HepG2 (cell line): ENCODE results near the gene VPREB3. TPM values are rescaled to one million over a fixed set of nuclear protein-coding genes. Genes with fewer than 3 reads are reported as not detected.

Source experiments
- ATF5 ChIP-seq: sonication (generic); formaldehyde crosslinking; IDR thresholded peaks from 2 replicates; pipeline ENCODE4 v1.4.0; 2020; ENCODE audit warnings: mild to moderate bottlenecking, low read depth, missing genetic modification reagents
- ATF7-NPFF ChIP-seq: sonication (generic); formaldehyde crosslinking; IDR thresholded peaks from 2 replicates; pipeline ENCODE4 v1.8.1; 2023; ENCODE audit warnings: mild to moderate bottlenecking, low read depth, missing genetic modification reagents, moderate library complexity
- CENPT ChIP-seq: sonication (generic); formaldehyde crosslinking; IDR thresholded peaks from 2 replicates; pipeline ENCODE4 v1.8.0; 2022; ENCODE audit warnings: low read depth, mild to moderate bottlenecking, moderate library complexity, missing genetic modification reagents
- E2F5 ChIP-seq: sonication (generic); formaldehyde crosslinking; conservative IDR thresholded peaks from 2 replicates; pipeline ENCODE4 v1.4.0; 2020; ENCODE audit warnings: missing genetic modification reagents
- HINFP ChIP-seq: sonication (generic); formaldehyde crosslinking; IDR thresholded peaks from 2 replicates; pipeline ENCODE4 v1.4.0; 2020; ENCODE audit warnings: low read depth, mild to moderate bottlenecking, missing genetic modification reagents
- PHF21A ChIP-seq: sonication (generic); formaldehyde crosslinking; IDR thresholded peaks from 2 replicates; pipeline ENCODE4 v1.5.0; 2020; ENCODE audit warnings: mild to moderate bottlenecking, missing genetic modification reagents
- RFXANK ChIP-seq: IDR thresholded peaks from 2 replicates; pipeline ENCODE4 v1.6.1; 2016
- SIX1 ChIP-seq: sonication (generic); formaldehyde crosslinking; IDR thresholded peaks from 2 replicates; pipeline ENCODE4 v1.4.0; 2020; ENCODE audit warnings: missing genetic modification reagents, borderline replicate concordance
- TBX2 ChIP-seq: sonication (generic); formaldehyde crosslinking; IDR thresholded peaks from 2 replicates; pipeline ENCODE4 v1.5.0; 2020; ENCODE audit warnings: missing genetic modification reagents, mild to moderate bottlenecking, borderline replicate concordance
- U2AF1 ChIP-seq: fragments of 200-400 bp; formaldehyde crosslinking; optimal IDR thresholded peaks from 2 replicates; pipeline ENCODE3; 2017; ENCODE audit warnings: mild to moderate bottlenecking, low read depth, low read length
- ZFP37 ChIP-seq: sonication (generic); formaldehyde crosslinking; IDR thresholded peaks from 2 replicates; pipeline ENCODE4 v1.4.0; 2020; ENCODE audit warnings: missing genetic modification reagents, borderline replicate concordance
- ZNF556 ChIP-seq: sonication (generic); formaldehyde crosslinking; IDR thresholded peaks from 2 replicates; pipeline ENCODE4 v1.4.0; 2020; ENCODE audit warnings: mild to moderate bottlenecking, missing genetic modification reagents, borderline replicate concordance
- ZSCAN9 ChIP-seq: IDR thresholded peaks from 2 replicates; pipeline ENCODE4 v1.6.1; 2016; ENCODE audit warnings: borderline replicate concordance
- polyA plus RNA-seq, 8 experiments: library from polyadenylated mRNA; depleted of rRNA in 3 of 8; stranded (reverse) in 7 of 8; unstranded in 1 of 8; fragments of >200 nt; fragmentation: Illumina TruSeq in 4 of 8; extraction: Trizol in 4 of 8; gene quantifications; 2 replicates each; pipeline versions ENCODE4 v1.2.1 to v1.2.3, GENCODE V29; 2011 to 2016; ENCODE audit warnings: low read depth in 4 of 8, missing spikeins in 1 of 8, mixed read lengths in 1 of 8; ENCODE audit not compliant: insufficient read depth in 1 of 8
- total RNA-seq, 5 experiments: library from RNA; depleted of rRNA; stranded (reverse); fragments of >200 nt; fragmentation: Illumina TruSeq; extraction: Trizol; gene quantifications; 2 replicates each; pipeline ENCODE4 v1.2.3, GENCODE V29; 2016; ENCODE audit warnings: low read depth in 1 of 5
- TF ChIP-seq, protein P1 (sequence below): sonication (generic); formaldehyde crosslinking; IDR thresholded peaks from 2 replicates; pipeline ENCODE4 v1.4.0; 2020; ENCODE audit warnings: mild to moderate bottlenecking, low read depth, missing genetic modification reagents
- TF ChIP-seq, protein P2 (sequence below): IDR thresholded peaks from 2 replicates; pipeline ENCODE4 v1.6.1; 2012; ENCODE audit warnings: low read length, improper control_type of control experiment
- TF ChIP-seq, protein P3 (sequence below): sonication (generic); formaldehyde crosslinking; IDR thresholded peaks from 2 replicates; pipeline ENCODE4 v1.5.0; 2020; ENCODE audit warnings: mild to moderate bottlenecking, missing genetic modification reagents, borderline replicate concordance

The VPREB3 gene
- total and polyA plus RNA-seq, 2 of the 13 experiments (the other 11 are each of a cell fraction or from before 2014, with no cell fraction given) = 0.22 TPM; not detected in 1

DNA sequence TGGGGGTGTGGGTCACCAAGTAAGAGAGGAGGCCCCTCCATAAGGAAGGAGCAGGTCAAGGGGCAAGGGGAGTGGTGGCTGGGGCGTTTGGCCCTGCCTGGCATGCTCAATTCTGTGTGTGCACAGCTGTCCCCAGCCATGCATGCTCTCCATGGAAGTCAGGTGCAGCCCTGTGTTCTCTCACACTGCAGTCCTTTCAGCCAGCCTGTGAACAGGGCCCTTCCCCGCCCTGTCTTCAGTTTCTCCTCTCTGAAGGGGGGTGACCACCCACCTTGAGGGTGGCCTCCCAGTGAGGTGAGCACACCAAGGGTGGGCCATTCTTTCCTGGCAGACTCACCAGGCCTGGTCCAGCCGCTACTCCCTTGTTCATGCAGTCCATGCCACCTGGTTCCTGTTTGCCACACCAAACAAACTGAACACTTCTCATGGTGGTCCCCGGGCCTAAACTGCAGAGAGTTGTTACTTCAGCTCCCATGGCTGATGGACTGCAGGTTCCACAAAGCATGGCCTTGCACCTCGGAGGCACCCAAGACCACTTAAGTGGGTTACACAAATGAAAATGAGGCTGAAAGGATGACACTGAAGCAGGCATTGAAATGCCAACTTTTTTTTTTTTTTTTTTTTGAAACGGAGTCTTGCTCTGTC is 15.2 kb upstream of the VPREB3 start (continued):
- TF ChIP-seq, protein P1, sequence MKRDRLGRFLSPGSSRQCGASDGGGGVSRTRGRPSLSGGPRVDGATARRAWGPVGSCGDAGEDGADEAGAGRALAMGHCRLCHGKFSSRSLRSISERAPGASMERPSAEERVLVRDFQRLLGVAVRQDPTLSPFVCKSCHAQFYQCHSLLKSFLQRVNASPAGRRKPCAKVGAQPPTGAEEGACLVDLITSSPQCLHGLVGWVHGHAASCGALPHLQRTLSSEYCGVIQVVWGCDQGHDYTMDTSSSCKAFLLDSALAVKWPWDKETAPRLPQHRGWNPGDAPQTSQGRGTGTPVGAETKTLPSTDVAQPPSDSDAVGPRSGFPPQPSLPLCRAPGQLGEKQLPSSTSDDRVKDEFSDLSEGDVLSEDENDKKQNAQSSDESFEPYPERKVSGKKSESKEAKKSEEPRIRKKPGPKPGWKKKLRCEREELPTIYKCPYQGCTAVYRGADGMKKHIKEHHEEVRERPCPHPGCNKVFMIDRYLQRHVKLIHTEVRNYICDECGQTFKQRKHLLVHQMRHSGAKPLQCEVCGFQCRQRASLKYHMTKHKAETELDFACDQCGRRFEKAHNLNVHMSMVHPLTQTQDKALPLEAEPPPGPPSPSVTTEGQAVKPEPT (CRISPR knock-in tag) = no peak
- TF ChIP-seq E2F5 (CRISPR knock-in tag) (no peak), CENPT (no peak), SIX1 (no peak), RFXANK (no peak), ZNF556 (CRISPR knock-in tag) (no peak), ATF7-NPFF (CRISPR knock-in tag) (no peak), HINFP (CRISPR knock-in tag) (no peak), U2AF1 (no peak), ZFP37 (CRISPR knock-in tag) (no peak), ATF5 (CRISPR knock-in tag) (no peak), ZSCAN9 (CRISPR knock-in tag) (no peak), PHF21A (CRISPR knock-in tag) (0 out of 2 replicates have a peak, but pooled peaks have one; percentile 34), TBX2 (0 out of 2 replicates have a peak, but pooled peaks have one; percentile 11)
- TF ChIP-seq, protein P2, sequence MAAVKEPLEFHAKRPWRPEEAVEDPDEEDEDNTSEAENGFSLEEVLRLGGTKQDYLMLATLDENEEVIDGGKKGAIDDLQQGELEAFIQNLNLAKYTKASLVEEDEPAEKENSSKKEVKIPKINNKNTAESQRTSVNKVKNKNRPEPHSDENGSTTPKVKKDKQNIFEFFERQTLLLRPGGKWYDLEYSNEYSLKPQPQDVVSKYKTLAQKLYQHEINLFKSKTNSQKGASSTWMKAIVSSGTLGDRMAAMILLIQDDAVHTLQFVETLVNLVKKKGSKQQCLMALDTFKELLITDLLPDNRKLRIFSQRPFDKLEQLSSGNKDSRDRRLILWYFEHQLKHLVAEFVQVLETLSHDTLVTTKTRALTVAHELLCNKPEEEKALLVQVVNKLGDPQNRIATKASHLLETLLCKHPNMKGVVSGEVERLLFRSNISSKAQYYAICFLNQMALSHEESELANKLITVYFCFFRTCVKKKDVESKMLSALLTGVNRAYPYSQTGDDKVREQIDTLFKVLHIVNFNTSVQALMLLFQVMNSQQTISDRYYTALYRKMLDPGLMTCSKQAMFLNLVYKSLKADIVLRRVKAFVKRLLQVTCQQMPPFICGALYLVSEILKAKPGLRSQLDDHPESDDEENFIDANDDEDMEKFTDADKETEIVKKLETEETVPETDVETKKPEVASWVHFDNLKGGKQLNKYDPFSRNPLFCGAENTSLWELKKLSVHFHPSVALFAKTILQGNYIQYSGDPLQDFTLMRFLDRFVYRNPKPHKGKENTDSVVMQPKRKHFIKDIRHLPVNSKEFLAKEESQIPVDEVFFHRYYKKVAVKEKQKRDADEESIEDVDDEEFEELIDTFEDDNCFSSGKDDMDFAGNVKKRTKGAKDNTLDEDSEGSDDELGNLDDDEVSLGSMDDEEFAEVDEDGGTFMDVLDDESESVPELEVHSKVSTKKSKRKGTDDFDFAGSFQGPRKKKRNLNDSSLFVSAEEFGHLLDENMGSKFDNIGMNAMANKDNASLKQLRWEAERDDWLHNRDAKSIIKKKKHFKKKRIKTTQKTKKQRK = no peak
- TF ChIP-seq, protein P3, sequence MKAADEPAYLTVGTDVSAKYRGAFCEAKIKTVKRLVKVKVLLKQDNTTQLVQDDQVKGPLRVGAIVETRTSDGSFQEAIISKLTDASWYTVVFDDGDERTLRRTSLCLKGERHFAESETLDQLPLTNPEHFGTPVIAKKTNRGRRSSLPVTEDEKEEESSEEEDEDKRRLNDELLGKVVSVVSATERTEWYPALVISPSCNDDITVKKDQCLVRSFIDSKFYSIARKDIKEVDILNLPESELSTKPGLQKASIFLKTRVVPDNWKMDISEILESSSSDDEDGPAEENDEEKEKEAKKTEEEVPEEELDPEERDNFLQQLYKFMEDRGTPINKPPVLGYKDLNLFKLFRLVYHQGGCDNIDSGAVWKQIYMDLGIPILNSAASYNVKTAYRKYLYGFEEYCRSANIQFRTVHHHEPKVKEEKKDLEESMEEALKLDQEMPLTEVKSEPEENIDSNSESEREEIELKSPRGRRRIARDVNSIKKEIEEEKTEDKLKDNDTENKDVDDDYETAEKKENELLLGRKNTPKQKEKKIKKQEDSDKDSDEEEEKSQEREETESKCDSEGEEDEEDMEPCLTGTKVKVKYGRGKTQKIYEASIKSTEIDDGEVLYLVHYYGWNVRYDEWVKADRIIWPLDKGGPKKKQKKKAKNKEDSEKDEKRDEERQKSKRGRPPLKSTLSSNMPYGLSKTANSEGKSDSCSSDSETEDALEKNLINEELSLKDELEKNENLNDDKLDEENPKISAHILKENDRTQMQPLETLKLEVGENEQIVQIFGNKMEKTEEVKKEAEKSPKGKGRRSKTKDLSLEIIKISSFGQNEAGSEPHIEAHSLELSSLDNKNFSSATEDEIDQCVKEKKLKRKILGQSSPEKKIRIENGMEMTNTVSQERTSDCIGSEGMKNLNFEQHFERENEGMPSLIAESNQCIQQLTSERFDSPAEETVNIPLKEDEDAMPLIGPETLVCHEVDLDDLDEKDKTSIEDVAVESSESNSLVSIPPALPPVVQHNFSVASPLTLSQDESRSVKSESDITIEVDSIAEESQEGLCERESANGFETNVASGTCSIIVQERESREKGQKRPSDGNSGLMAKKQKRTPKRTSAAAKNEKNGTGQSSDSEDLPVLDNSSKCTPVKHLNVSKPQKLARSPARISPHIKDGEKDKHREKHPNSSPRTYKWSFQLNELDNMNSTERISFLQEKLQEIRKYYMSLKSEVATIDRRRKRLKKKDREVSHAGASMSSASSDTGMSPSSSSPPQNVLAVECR (CRISPR knock-in tag) = 0 out of 2 replicates have a peak, but pooled peaks have one; percentile 22
